Panc1 (cell line): ENCODE results near the gene IRF6.

Experiments
- POLR2AphosphoS5 ChIP-seq: IDR thresholded peaks from 2 replicates; pipeline ENCODE4 v1.6.1; 2012; ENCODE audit warnings: mild to moderate bottlenecking, low read depth, low read length, moderate library complexity
- SIN3A ChIP-seq: IDR thresholded peaks from 2 replicates; pipeline ENCODE4 v1.6.1; 2012; ENCODE audit warnings: low read depth, mild to moderate bottlenecking, low read length, moderate library complexity, borderline replicate concordance; ENCODE audit not compliant: insufficient read depth
- TCF7L2 ChIP-seq: IDR thresholded peaks from 2 replicates; pipeline ENCODE4 v1.6.1; 2011; ENCODE audit warnings: mild to moderate bottlenecking, low read depth, low read length, inconsistent platforms
- TF ChIP-seq, protein P1 (sequence below): fragments of 450-650 bp; IDR thresholded peaks from 2 replicates; pipeline ENCODE4 v1.5.1; 2017; ENCODE audit warnings: mild to moderate bottlenecking
- TF ChIP-seq, protein P2 (sequence below), 2 experiments: IDR thresholded peaks; 2 replicates each; pipeline ENCODE4 v1.6.1; 2011 to 2012; ENCODE audit warnings: low read depth in 2 of 2, control low read depth in 1 of 2, low read length in 1 of 2, mild to moderate bottlenecking in 1 of 2, moderate library complexity in 1 of 2; ENCODE audit not compliant: insufficient read depth in 1 of 2

DNA sequence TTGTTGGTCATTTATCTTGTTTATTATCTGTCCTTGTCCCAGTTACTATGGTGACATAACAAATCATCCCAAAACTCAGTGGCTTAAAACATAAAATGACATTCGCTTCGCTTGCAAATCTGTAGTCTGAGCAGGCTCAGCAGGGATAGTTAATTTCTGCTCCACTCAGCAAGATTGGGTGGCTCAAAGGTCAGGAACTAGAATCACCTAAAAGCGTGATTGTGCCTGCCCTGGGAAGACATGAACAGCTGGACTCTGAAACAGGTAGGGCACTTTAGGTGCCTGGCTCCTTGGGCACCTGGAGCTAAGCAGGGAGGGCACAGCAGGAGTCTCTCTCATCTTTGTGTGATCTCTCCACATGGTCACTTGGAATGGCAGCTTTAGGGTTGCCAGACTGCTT, 64.7 kb downstream of the IRF6 start:
- no peak for TF ChIP-seq POLR2AphosphoS5
- TF ChIP-seq, protein P1, sequence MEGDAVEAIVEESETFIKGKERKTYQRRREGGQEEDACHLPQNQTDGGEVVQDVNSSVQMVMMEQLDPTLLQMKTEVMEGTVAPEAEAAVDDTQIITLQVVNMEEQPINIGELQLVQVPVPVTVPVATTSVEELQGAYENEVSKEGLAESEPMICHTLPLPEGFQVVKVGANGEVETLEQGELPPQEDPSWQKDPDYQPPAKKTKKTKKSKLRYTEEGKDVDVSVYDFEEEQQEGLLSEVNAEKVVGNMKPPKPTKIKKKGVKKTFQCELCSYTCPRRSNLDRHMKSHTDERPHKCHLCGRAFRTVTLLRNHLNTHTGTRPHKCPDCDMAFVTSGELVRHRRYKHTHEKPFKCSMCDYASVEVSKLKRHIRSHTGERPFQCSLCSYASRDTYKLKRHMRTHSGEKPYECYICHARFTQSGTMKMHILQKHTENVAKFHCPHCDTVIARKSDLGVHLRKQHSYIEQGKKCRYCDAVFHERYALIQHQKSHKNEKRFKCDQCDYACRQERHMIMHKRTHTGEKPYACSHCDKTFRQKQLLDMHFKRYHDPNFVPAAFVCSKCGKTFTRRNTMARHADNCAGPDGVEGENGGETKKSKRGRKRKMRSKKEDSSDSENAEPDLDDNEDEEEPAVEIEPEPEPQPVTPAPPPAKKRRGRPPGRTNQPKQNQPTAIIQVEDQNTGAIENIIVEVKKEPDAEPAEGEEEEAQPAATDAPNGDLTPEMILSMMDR: no peak
- TF ChIP-seq, protein P2, sequence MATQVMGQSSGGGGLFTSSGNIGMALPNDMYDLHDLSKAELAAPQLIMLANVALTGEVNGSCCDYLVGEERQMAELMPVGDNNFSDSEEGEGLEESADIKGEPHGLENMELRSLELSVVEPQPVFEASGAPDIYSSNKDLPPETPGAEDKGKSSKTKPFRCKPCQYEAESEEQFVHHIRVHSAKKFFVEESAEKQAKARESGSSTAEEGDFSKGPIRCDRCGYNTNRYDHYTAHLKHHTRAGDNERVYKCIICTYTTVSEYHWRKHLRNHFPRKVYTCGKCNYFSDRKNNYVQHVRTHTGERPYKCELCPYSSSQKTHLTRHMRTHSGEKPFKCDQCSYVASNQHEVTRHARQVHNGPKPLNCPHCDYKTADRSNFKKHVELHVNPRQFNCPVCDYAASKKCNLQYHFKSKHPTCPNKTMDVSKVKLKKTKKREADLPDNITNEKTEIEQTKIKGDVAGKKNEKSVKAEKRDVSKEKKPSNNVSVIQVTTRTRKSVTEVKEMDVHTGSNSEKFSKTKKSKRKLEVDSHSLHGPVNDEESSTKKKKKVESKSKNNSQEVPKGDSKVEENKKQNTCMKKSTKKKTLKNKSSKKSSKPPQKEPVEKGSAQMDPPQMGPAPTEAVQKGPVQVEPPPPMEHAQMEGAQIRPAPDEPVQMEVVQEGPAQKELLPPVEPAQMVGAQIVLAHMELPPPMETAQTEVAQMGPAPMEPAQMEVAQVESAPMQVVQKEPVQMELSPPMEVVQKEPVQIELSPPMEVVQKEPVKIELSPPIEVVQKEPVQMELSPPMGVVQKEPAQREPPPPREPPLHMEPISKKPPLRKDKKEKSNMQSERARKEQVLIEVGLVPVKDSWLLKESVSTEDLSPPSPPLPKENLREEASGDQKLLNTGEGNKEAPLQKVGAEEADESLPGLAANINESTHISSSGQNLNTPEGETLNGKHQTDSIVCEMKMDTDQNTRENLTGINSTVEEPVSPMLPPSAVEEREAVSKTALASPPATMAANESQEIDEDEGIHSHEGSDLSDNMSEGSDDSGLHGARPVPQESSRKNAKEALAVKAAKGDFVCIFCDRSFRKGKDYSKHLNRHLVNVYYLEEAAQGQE (IDR thresholded peaks at IDR 0.05; ENCODE audit: insufficient read depth in 1 of 2, low read depth in 2 of 2, low read length in 1 of 2): no peak
- no peak for TF ChIP-seq TCF7L2
- no peak for TF ChIP-seq SIN3A
